Tibial nerve (tissue), 4 donors: ENCODE results near the gene ACTC1. TPM values are rescaled to one million over a fixed set of nuclear protein-coding genes. Genes with fewer than 3 reads are reported as not detected.

Experiments
- DNase-seq, 2 donors: peaks; one replicate each; pipeline ENCODE4 v3.0.0-alpha.2; 2019; ENCODE audit warnings: low spot score in 2 of 2
- H3K27ac ChIP-seq, 4 donors: fragments of 200-600 bp; sonication (generic) in 3 of 4; one replicate each; pipeline ENCODE4 v1.5.1; 2017 to 2019; ENCODE audit warnings: mild to moderate bottlenecking in 1 of 4
- H3K27me3 ChIP-seq, 2 donors: fragments of 200-600 bp; sonication (generic) in 1 of 2; one replicate each; pipeline versions ENCODE4 v1.5.1 to v1.6.0; 2017 to 2019
- H3K36me3 ChIP-seq, 3 donors: fragments of 200-600 bp; sonication (generic); one replicate each; pipeline ENCODE4 v1.5.1; 2018 to 2019
- H3K4me1 ChIP-seq, 4 donors: fragments of 200-600 bp; sonication (generic) in 3 of 4; one replicate each; pipeline ENCODE4 v1.5.1; 2017 to 2019
- H3K4me3 ChIP-seq, 4 donors: fragments of 200-600 bp; sonication (generic) in 3 of 4; one replicate each; pipeline ENCODE4 v1.5.1; 2017 to 2019; ENCODE audit warnings: mild to moderate bottlenecking in 1 of 4, moderate library complexity in 1 of 4
- H3K9me3 ChIP-seq, 4 donors: fragments of 200-600 bp; sonication (generic) in 3 of 4; one replicate each; pipeline ENCODE4 v1.5.1; 2017 to 2019
- CTCF ChIP-seq, 5 experiments: fragments of 200-600 bp in 3 of 5; fragments of 450-650 bp in 2 of 5; sonication (generic) in 3 of 5; IDR thresholded peaks; one replicate each; pipeline ENCODE4 v1.5.1; 2016 to 2019; ENCODE audit warnings: antibody characterized with exemption in 5 of 5, mild to moderate bottlenecking in 3 of 5, moderate library complexity in 2 of 5
- EP300 ChIP-seq, 2 donors: sonication (generic); formaldehyde crosslinking; IDR thresholded peaks; one replicate each; pipeline ENCODE4 v1.6.1; 2017; ENCODE audit warnings: antibody characterized with exemption in 2 of 2, mild to moderate bottlenecking in 1 of 2
- POLR2A ChIP-seq, 2 donors: fragments of 450-650 bp; IDR thresholded peaks; one replicate each; pipeline ENCODE4 v1.6.1; 2017; ENCODE audit warnings: antibody characterized with exemption in 2 of 2, mild to moderate bottlenecking in 2 of 2, moderate library complexity in 2 of 2
- WGBS, 2 donors: methylation state at CpG; one replicate each; pipeline ENCODE4 v1.1.5; 2018; 5-methylcytosine and 5-hydroxymethylcytosine counted together
- total RNA-seq, 4 donors: library from RNA; depleted of rRNA; stranded (reverse); fragments of >200 nt; gene quantifications; one replicate each; pipeline ENCODE4 v1.1.0, GENCODE V29; 2016

The ACTC1 gene
- total RNA-seq, result 1 to 10 TPM in 2 of 4 donors, not detected in 2; 1.1 to 2.1 TPM

- H3K4me3 ChIP-seq, result peak within 1 kb of the TSS in 1 of 4 donors; percentile 13
Observed at GRCh38 chr15:34795267-34796081, at the start of gene ACTC1. ACTC1 (minus strand) TSS chr15:34795549; CDS start chr15:34794808, 741 bp downstream.

GRCh38 chr15:34841262-34841725, 45.9 kb upstream of the ACTC1 start:
- TF ChIP-seq POLR2A (IDR thresholded peaks at IDR 0.05) (no peak), CTCF (IDR thresholded peaks at IDR 0.05) (no peak), EP300 (IDR thresholded peaks at IDR 0.05) (no peak)
- DNase-seq, result no peak
- no peaks in the 10 kb centered on the region for H3K36me3 ChIP-seq
- H3K27ac ChIP-seq, result no peak overlapping the region
- no peak overlapping the region for H3K4me3 ChIP-seq
- H3K27me3 ChIP-seq, result no peaks in the 10 kb centered on the region
- H3K4me1 ChIP-seq, result peaks cover 0 to 6% (median 0%) of the 10 kb centered on the region in 4 donors
- H3K9me3 ChIP-seq, result no peaks in the 10 kb centered on the region

More at GRCh38 chr15:34795267-34796081, at the start of gene ACTC1:
- no peak for DNase-seq
- TF ChIP-seq CTCF (IDR thresholded peaks at IDR 0.05) (no peak), EP300 (IDR thresholded peaks at IDR 0.05) (no peak), POLR2A (IDR thresholded peaks at IDR 0.05) (no peak)
- peaks cover 0 to 32% of the 10 kb centered on the region in 2 donors for H3K27me3 ChIP-seq
- no peaks in the 10 kb centered on the region for H3K9me3 ChIP-seq
- 1 to 7% methylated on average over 34 to 37 of the region's 44 CpGs for WGBS, 2 donors
- H3K27ac ChIP-seq, result no peak within 1 kb of the TSS
- peaks cover 0 to 24% (median 0%) of the 10 kb centered on the region in 4 donors for H3K4me1 ChIP-seq
- no peaks in the 10 kb centered on the region for H3K36me3 ChIP-seq

GRCh38 chr15:34838282-34838681, 42.9 kb upstream of the ACTC1 start:
- TF ChIP-seq EP300 (IDR thresholded peaks at IDR 0.05) (no peak), CTCF (IDR thresholded peaks at IDR 0.05) (no peak), POLR2A (IDR thresholded peaks at IDR 0.05) (no peak)
- Histone ChIP-seq H3K4me3 (no peak overlapping the region), H3K27ac (no peak overlapping the region), H3K27me3 (no peaks in the 10 kb centered on the region), H3K9me3 (peaks cover 0 to 5% (median 0%) of the 10 kb centered on the region in 4 donors), H3K4me1 (peaks cover 0 to 6% (median 0%) of the 10 kb centered on the region in 4 donors), H3K36me3 (no peaks in the 10 kb centered on the region)
- WGBS, 2 donors, result 96% methylated on average over 3 of the region's 3 CpGs
- DNase-seq, result no peak

GRCh38 chr15:34837246-34838016, 42.1 kb upstream of the ACTC1 start:
- Histone ChIP-seq H3K4me1 (peaks cover 0 to 6% (median 0%) of the 10 kb centered on the region in 4 donors), H3K27ac (no peak overlapping the region), H3K4me3 (no peak overlapping the region), H3K9me3 (peaks cover 0 to 5% (median 0%) of the 10 kb centered on the region in 4 donors), H3K27me3 (no peaks in the 10 kb centered on the region), H3K36me3 (no peaks in the 10 kb centered on the region)
- WGBS, 2 donors, result 72 to 78% methylated on average over 6 of the region's 6 CpGs
- no peak for DNase-seq
- TF ChIP-seq POLR2A (IDR thresholded peaks at IDR 0.05) (no peak), CTCF (IDR thresholded peaks at IDR 0.05) (no peak), EP300 (IDR thresholded peaks at IDR 0.05) (no peak)
